ENCODE results near the gene FBXO15. TPM values are rescaled to one million over a fixed set of nuclear protein-coding genes. Genes with fewer than 3 reads are reported as not detected.

FBXO15 gene
- polyA plus RNA-seq, 1 donor, result 0.73 TPM

- Histone ChIP-seq H3K27ac (ENCODE audit: low read length) (no peak overlapping the region), H3K9me3 (ENCODE audit: control insufficient read depth, low read depth, low read length) (no peaks in the 10 kb centered on the region), H3K4me1 (ENCODE audit: control insufficient read depth, insufficient read depth, low read length) (no peaks in the 10 kb centered on the region), H3K4me3 (ENCODE audit: low read length) (no peak overlapping the region), H3K36me3 (ENCODE audit: control insufficient read depth, insufficient read depth, low read length) (no peaks in the 10 kb centered on the region), H3K27me3 (ENCODE audit: control insufficient read depth, insufficient read depth, low read length) (peaks cover 6% of the 10 kb centered on the region)
- DNase-seq, result no peak
- WGBS (ENCODE audit: insufficient coverage, low lambda C conversion rate), result 83% methylated on average over 1 of the region's 1 CpG
Measured at GRCh38 chr18:74140582-74140981, 7.1 kb downstream of the FBXO15 start.

- Histone ChIP-seq H3K9me3 (ENCODE audit: control insufficient read depth, low read depth, low read length) (no peaks in the 10 kb centered on the region), H3K4me1 (ENCODE audit: control insufficient read depth, insufficient read depth, low read length) (no peaks in the 10 kb centered on the region), H3K4me3 (ENCODE audit: low read length) (no peak overlapping the region), H3K27me3 (ENCODE audit: control insufficient read depth, insufficient read depth, low read length) (peaks cover 6% of the 10 kb centered on the region), H3K27ac (ENCODE audit: low read length) (no peak overlapping the region), H3K36me3 (ENCODE audit: control insufficient read depth, insufficient read depth, low read length) (no peaks in the 10 kb centered on the region)
- WGBS (ENCODE audit: insufficient coverage, low lambda C conversion rate), result 50% methylated on average over 1 of the region's 3 CpGs
- no peak for DNase-seq
Measured at GRCh38 chr18:74139888-74140287, 7.7 kb downstream of the FBXO15 start.

- WGBS (ENCODE audit: insufficient coverage, low lambda C conversion rate), result no CpG with 5 or more reads among the region's 2 CpGs
- peaks cover 6% of the 10 kb centered on the region for H3K27me3 ChIP-seq (ENCODE audit: control insufficient read depth, insufficient read depth, low read length)
- H3K36me3 ChIP-seq (ENCODE audit: control insufficient read depth, insufficient read depth, low read length), result no peaks in the 10 kb centered on the region
- DNase-seq, result no peak
- no peaks in the 10 kb centered on the region for H3K4me1 ChIP-seq (ENCODE audit: control insufficient read depth, insufficient read depth, low read length)
- H3K27ac ChIP-seq (ENCODE audit: low read length), result no peak overlapping the region
- no peaks in the 10 kb centered on the region for H3K9me3 ChIP-seq (ENCODE audit: control insufficient read depth, low read depth, low read length)
- H3K4me3 ChIP-seq (ENCODE audit: low read length), result no peak overlapping the region
Measured at GRCh38 chr18:74139411-74139810, 8.2 kb downstream of the FBXO15 start.

- H3K4me3 ChIP-seq (ENCODE audit: low read length), result no peak overlapping the region
- no peak for DNase-seq
- H3K27ac ChIP-seq (ENCODE audit: low read length), result no peak overlapping the region
- no peaks in the 10 kb centered on the region for H3K4me1 ChIP-seq (ENCODE audit: control insufficient read depth, insufficient read depth, low read length)
- WGBS (ENCODE audit: insufficient coverage, low lambda C conversion rate), result 94% methylated on average over 2 of the region's 12 CpGs
- H3K36me3 ChIP-seq (ENCODE audit: control insufficient read depth, insufficient read depth, low read length), result no peaks in the 10 kb centered on the region
- peaks cover 6% of the 10 kb centered on the region for H3K27me3 ChIP-seq (ENCODE audit: control insufficient read depth, insufficient read depth, low read length)
- no peaks in the 10 kb centered on the region for H3K9me3 ChIP-seq (ENCODE audit: control insufficient read depth, low read depth, low read length)
Measured at GRCh38 chr18:74137920-74138538, 9.6 kb downstream of the FBXO15 start.

- 100% methylated on average over 1 of the region's 3 CpGs for WGBS (ENCODE audit: insufficient coverage, low lambda C conversion rate)
- Histone ChIP-seq H3K27me3 (ENCODE audit: control insufficient read depth, insufficient read depth, low read length) (peaks cover 2% of the 10 kb centered on the region), H3K4me3 (ENCODE audit: low read length) (no peak overlapping the region), H3K36me3 (ENCODE audit: control insufficient read depth, insufficient read depth, low read length) (no peaks in the 10 kb centered on the region), H3K9me3 (ENCODE audit: control insufficient read depth, low read depth, low read length) (no peaks in the 10 kb centered on the region), H3K27ac (ENCODE audit: low read length) (no peak overlapping the region), H3K4me1 (ENCODE audit: control insufficient read depth, insufficient read depth, low read length) (no peaks in the 10 kb centered on the region)
- DNase-seq, result no peak
Measured at GRCh38 chr18:74132201-74132600, 15.4 kb downstream of the FBXO15 start.

GRCh38 chr18:74131124-74131523 is 16.5 kb downstream of the FBXO15 start:
- no peak overlapping the region for H3K4me3 ChIP-seq (ENCODE audit: low read length)
- H3K9me3 ChIP-seq (ENCODE audit: control insufficient read depth, low read depth, low read length), result no peaks in the 10 kb centered on the region
- WGBS (ENCODE audit: insufficient coverage, low lambda C conversion rate), result 88% methylated on average over 1 of the region's 3 CpGs
- DNase-seq, result no peak
- H3K27me3 ChIP-seq (ENCODE audit: control insufficient read depth, insufficient read depth, low read length), result peaks cover 13% of the 10 kb centered on the region
- no peak overlapping the region for H3K27ac ChIP-seq (ENCODE audit: low read length)
- H3K36me3 ChIP-seq (ENCODE audit: control insufficient read depth, insufficient read depth, low read length), result no peaks in the 10 kb centered on the region
- H3K4me1 ChIP-seq (ENCODE audit: control insufficient read depth, insufficient read depth, low read length), result no peaks in the 10 kb centered on the region

- 71% methylated on average over 1 of the region's 3 CpGs for WGBS (ENCODE audit: insufficient coverage, low lambda C conversion rate)
Measured at GRCh38 chr18:74128159-74128558, 19.5 kb downstream of the FBXO15 start.

GRCh38 chr18:74126684-74127655 is 20.7 kb downstream of the FBXO15 start:
- Histone ChIP-seq H3K4me1 (ENCODE audit: control insufficient read depth, insufficient read depth, low read length) (no peaks in the 10 kb centered on the region), H3K4me3 (ENCODE audit: low read length) (no peak overlapping the region), H3K36me3 (ENCODE audit: control insufficient read depth, insufficient read depth, low read length) (no peaks in the 10 kb centered on the region), H3K27ac (ENCODE audit: low read length) (no peak overlapping the region), H3K27me3 (ENCODE audit: control insufficient read depth, insufficient read depth, low read length) (peaks cover 19% of the 10 kb centered on the region), H3K9me3 (ENCODE audit: control insufficient read depth, low read depth, low read length) (no peaks in the 10 kb centered on the region)
- DNase-seq, result no peak
- WGBS (ENCODE audit: insufficient coverage, low lambda C conversion rate), result 60% methylated on average over 2 of the region's 10 CpGs

More at GRCh38 chr18:74128159-74128558, 19.5 kb downstream of the FBXO15 start:
- Histone ChIP-seq H3K27me3 (ENCODE audit: control insufficient read depth, insufficient read depth, low read length) (peaks cover 19% of the 10 kb centered on the region), H3K9me3 (ENCODE audit: control insufficient read depth, low read depth, low read length) (no peaks in the 10 kb centered on the region), H3K4me3 (ENCODE audit: low read length) (no peak overlapping the region), H3K36me3 (ENCODE audit: control insufficient read depth, insufficient read depth, low read length) (no peaks in the 10 kb centered on the region), H3K27ac (ENCODE audit: low read length) (no peak overlapping the region), H3K4me1 (ENCODE audit: control insufficient read depth, insufficient read depth, low read length) (no peaks in the 10 kb centered on the region)
- DNase-seq, result no peak

- H3K36me3 ChIP-seq (ENCODE audit: control insufficient read depth, insufficient read depth, low read length), result no peaks in the 10 kb centered on the region
- no peaks in the 10 kb centered on the region for H3K4me1 ChIP-seq (ENCODE audit: control insufficient read depth, insufficient read depth, low read length)
- H3K27me3 ChIP-seq (ENCODE audit: control insufficient read depth, insufficient read depth, low read length), result peaks cover 19% of the 10 kb centered on the region
- WGBS (ENCODE audit: insufficient coverage, low lambda C conversion rate), result no CpG with 5 or more reads among the region's 1 CpG
- H3K9me3 ChIP-seq (ENCODE audit: control insufficient read depth, low read depth, low read length), result no peaks in the 10 kb centered on the region
- H3K27ac ChIP-seq (ENCODE audit: low read length), result no peak overlapping the region
- DNase-seq, result no peak
- H3K4me3 ChIP-seq (ENCODE audit: low read length), result no peak overlapping the region
Measured at GRCh38 chr18:74124642-74125041, 23.0 kb downstream of the FBXO15 start.

GRCh38 chr18:74123200-74123599 is 24.4 kb downstream of the FBXO15 start:
- DNase-seq, result no peak
- WGBS (ENCODE audit: insufficient coverage, low lambda C conversion rate), result 100% methylated on average over 1 of the region's 6 CpGs

More at GRCh38 chr18:74123200-74123599, 24.4 kb downstream of the FBXO15 start:
- no peaks in the 10 kb centered on the region for H3K4me1 ChIP-seq (ENCODE audit: control insufficient read depth, insufficient read depth, low read length)
- no peak overlapping the region for H3K4me3 ChIP-seq (ENCODE audit: low read length)
- H3K36me3 ChIP-seq (ENCODE audit: control insufficient read depth, insufficient read depth, low read length), result no peaks in the 10 kb centered on the region
- no peak overlapping the region for H3K27ac ChIP-seq (ENCODE audit: low read length)
- H3K9me3 ChIP-seq (ENCODE audit: control insufficient read depth, low read depth, low read length), result no peaks in the 10 kb centered on the region
- peaks cover 19% of the 10 kb centered on the region for H3K27me3 ChIP-seq (ENCODE audit: control insufficient read depth, insufficient read depth, low read length)
